GM21786 (cell line): Measurements from ENCODE around the gene BAIAP2.
"Not testable (repeated sequence)": the region's sequence is repeated elsewhere in the genome, so short reads cannot be mapped to it uniquely, and the experiment has no call there.

ENCODE experiments used
- ATAC-seq: cut with Tn5 transposase; IDR thresholded peaks from one replicate; pipeline ENCODE4 v1.9.1; 2021; ENCODE audit not compliant: unreplicated experiment

The BAIAP2 gene

GRCh38 chr17:81066771-81067315, 31.9 kb downstream of the BAIAP2 start:
- no peak for ATAC-seq

DNA sequence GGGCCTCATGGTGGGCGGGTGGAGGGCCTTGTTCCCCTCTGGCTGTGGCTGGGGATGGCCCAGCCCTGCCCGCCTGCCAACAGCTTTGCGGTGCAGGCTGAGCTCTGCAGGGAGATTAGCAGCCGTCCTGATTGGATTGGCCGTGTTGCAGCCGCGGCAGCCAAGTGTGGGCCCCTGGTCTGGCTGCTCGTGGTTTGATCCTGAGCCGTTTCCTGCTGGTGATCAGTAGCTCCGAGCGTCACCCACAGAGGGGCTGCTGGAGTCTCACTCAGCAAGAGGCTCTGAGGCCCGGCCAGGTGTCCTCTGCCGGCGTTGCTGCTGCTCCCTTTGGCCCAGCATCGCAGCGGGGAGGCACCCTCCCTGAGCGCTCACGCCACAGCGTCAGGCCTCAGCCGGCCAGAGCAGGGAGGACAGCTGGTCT, 32.5 kb downstream of the BAIAP2 start:
- no peak for ATAC-seq

GRCh38 chr17:81068411-81069134, 33.6 kb downstream of the BAIAP2 start:
- no peak for ATAC-seq

DNA sequence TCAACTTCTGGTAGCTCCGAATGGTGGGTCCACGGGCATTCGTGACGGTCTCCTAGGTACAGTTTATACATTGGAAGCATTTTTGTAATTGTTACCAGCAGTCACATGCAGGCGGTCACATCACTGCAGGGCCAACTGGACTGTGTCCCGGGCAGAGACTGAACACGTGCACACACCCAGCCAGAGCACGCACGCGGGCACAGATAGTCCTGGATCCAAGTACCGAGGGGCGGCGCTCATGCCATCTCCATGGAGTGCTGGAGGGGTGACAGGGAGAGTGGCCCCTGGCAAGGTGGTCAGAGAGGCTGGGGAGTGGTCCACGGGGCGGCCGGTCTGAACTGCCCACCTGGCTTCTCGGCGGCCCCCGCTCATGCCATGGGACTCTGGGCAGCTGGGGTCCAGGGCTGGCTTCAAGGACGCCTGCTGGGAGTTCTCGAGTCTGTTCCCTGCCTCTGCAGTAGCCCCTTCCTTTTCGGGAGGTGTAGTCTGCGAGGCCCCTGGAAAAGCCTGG, 34.2 kb downstream of the BAIAP2 start:
- no peak for ATAC-seq

GRCh38 chr17:81070541-81071246, 35.7 kb downstream of the BAIAP2 start:
- ATAC-seq: no peak

DNA sequence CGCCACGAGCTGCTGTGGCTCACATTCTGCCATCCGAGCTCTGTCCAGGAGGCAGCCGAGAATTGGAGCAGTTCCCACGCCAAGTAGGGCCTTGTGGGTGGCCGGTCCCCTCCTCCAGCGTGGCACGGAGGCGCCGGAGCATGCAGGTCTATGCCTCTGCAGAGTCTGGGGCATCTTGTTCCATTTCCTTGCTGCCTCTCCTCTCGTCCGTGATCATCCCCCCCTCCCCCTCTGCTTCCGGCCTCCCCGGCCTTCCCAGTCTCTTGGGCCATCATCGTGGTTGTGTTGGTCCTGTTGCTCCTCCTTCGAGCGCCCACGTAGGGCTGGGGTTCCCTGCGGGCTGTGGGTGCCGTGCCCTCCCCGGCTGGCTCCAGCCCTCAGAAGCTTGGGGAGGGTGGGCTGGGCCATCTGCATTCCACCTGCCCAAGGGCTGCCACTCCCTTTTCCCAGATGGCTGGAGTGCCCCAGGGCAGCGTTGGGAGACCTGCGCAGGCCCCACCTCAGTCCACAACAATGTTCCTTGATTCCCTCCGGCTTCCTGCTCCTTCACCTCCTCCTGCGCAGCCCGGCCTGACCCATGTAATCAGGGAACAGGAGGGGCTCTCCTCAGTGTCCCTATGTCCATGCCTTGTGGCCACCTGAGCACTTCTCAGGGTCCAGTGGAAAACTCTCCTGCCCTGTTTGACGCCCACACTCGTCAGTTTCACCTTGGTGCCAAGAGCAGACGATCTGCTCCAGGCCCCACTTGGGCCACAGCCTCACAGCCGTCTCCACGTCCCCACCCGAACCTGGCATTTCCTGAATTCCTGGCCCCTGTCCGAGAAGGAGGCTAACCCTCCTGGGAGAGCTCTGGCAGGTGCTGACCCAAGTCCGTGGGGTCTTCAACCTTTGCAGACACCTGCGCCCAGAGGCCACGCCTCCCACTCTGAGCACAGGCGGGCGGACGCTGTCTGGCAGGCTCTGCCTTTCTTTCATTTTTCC, 37.1 kb downstream of the BAIAP2 start:
- no peak for ATAC-seq

GRCh38 chr17:81073967-81074839, 39.3 kb downstream of the BAIAP2 start:
- no peak for ATAC-seq

DNA sequence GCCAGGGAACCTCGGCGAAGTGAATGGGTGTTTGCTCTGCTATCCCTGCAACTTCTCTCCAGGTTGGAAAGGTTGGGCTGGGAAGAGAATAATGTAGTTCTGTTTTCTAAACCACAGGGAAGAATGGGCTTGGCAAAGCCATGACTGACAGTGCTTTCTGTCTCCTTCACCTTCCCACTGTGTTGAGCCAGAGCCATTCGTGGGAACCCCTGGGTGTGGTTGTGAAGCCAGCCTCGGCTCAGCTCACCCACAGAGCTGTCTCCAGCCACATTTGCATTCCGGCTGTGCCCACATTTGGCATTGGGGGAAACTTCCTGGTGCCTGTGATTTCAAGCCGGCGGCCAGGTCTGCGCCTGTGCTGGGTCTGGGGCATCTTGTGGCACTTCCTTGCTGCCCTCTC, 39.9 kb downstream of the BAIAP2 start:
- no peak for ATAC-seq

- no peak for ATAC-seq
Measured at GRCh38 chr17:81075307-81075706, 40.4 kb downstream of the BAIAP2 start.

DNA sequence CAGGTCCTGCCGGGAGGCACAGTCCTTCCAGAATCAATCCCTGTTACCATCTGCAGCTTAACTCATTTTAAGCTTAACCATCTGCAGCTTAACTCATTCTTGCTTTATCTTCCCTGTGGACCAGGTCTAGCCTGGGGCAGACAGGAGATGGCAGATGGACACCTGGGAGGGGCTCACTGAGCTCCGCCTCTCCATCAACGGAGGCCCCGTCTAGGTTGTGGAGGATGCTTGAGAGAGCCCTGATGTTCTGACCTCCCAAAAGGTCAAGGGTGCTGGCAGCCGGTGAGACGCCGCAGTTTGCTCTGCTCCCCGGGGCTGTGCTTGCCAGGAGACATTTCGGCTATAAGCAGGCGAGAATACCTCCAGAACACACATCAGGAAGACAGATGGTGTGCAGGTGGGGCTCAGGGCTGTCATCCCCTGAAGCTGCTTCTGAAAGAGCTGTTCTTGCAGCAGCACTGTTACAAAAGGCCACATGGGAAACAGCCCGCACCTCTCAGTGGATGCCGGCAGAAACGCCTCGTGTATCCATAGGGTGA, 41.3 kb downstream of the BAIAP2 start:
- no peak for ATAC-seq

GRCh38 chr17:81078026-81078913, 43.3 kb downstream of the BAIAP2 start:
- ATAC-seq: not testable (repeated sequence)

GRCh38 chr17:81080019-81080418, 45.1 kb downstream of the BAIAP2 start:
- ATAC-seq: no peak

GRCh38 chr17:81081222-81082176, 46.5 kb downstream of the BAIAP2 start:
- no peak for ATAC-seq

DNA sequence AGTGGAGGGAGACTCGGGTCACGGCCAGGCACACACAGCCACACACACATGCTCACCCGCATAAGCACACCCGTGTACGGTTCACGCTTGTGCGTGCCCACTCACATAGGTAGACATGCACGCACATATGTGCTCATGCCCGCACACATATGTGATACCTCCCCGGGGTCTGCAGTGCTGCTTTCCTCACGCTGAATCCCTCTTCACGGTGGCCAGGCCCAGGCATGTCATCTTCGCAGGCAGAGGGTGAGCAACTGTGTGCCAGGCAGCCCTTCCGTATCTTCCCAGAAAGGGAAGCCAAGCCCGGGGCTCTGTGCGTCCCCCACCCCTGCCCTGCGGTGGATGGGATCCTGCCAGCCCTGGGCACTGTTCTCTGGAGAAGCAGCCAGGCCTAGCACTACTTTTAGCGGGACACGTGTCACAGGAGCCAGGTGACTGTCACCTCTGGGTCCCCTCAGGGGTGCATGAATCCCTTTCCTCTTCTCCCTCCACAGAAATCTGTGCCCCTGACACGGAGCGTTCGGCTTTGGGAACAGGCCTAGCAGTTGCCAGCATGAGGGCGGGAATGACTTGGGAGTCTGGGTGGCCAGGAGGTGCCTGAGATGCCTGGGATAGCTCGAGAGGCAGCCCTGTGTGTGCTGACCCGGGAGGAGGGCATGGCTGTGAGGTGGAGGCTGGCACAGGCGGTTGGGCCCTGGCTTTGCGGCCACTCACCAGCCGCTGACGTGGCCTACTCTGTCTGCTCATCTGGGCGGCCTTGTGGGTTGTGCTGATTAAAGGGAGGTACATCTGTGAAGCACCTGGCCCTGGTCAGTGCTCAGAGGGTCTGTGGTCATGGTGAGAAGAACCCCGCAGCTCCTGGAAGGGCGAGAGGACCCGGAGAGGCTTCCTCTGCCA, 47.5 kb downstream of the BAIAP2 start:
- no peak for ATAC-seq

DNA sequence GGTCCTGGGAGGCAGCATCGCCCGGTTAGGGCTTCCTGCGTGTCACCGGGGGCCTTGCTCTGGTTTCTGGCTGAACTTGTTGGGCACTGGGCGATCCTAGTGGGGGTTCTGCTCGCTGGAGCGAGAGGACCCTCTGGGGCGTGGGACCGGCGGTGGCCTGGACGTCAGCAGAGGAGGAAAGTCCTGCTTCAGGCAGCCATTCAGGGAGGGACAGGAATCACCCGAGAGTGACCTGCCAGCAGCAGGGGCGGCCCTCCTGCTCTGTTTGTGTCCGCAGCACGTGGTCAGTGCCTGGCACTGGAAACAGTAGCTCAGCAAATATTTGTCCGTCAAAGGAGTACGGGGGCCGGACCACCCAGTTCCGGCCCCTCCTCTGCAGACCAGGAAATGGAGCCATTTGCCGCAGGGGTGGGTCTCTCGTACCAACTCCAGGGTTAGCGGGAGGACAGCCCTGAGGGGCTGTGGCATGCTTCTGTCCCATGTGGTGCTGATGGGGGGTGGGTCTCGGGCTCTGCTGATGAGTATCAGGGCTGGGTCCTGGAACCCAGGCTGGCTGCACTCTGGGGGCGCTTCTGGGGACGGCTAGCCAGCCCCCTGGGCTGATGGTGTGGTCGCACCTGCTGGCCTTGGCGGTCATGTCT, 48.3 kb downstream of the BAIAP2 start:
- no peak for ATAC-seq
